8988T (cell line): ENCODE results near the gene PDE8B.

ENCODE experiments used
- DNase-seq: peaks from one replicate; pipeline ENCODE4 v3.0.0; 2011

PDE8B gene

GRCh38 chr5:77232574-77233358 lies 22.3 kb downstream of the PDE8B start:
- no peak for DNase-seq

- no peak for DNase-seq
These were observed 25.6 kb downstream of the PDE8B start for GRCh38 chr5:77235846-77236721.

GRCh38 chr5:77239126-77239741 lies 28.8 kb downstream of the PDE8B start:
- DNase-seq: no peak

GRCh38 chr5:77241444-77241843 lies 31.0 kb downstream of the PDE8B start:
- no peak for DNase-seq

- DNase-seq: no peak
These were observed 39.0 kb downstream of the PDE8B start for GRCh38 chr5:77249475-77249874.

GRCh38 chr5:77250021-77250420 lies 39.5 kb downstream of the PDE8B start:
- no peak for DNase-seq

- no peak for DNase-seq
These were observed 41.4 kb downstream of the PDE8B start for GRCh38 chr5:77251921-77252320.

GRCh38 chr5:77255617-77256016 lies 45.1 kb downstream of the PDE8B start:
- DNase-seq: no peak

- no peak for DNase-seq
These were observed 45.9 kb downstream of the PDE8B start for GRCh38 chr5:77256406-77256805.

GRCh38 chr5:77258652-77259051 lies 48.2 kb downstream of the PDE8B start:
- no peak for DNase-seq

- DNase-seq: no peak
These were observed 49.0 kb downstream of the PDE8B start for GRCh38 chr5:77259476-77259875.

- DNase-seq: no peak
These were observed 52.2 kb downstream of the PDE8B start for GRCh38 chr5:77262697-77263096.

- no peak for DNase-seq
These were observed 55.8 kb downstream of the PDE8B start for GRCh38 chr5:77266291-77266690.

- DNase-seq: no peak
These were observed 57.0 kb downstream of the PDE8B start for GRCh38 chr5:77267496-77267895.

- no peak for DNase-seq
These were observed 61.7 kb downstream of the PDE8B start for GRCh38 chr5:77272206-77272605.

GRCh38 chr5:77277759-77278158 lies 67.3 kb downstream of the PDE8B start:
- DNase-seq: no peak

- DNase-seq: no peak
These were observed 69.6 kb downstream of the PDE8B start for GRCh38 chr5:77280036-77280435.

GRCh38 chr5:77281969-77282336 lies 71.5 kb downstream of the PDE8B start:
- DNase-seq: no peak

GRCh38 chr5:77282337-77283027 lies 72.0 kb downstream of the PDE8B start:
- no peak for DNase-seq

- DNase-seq: no peak
These were observed 74.9 kb downstream of the PDE8B start for GRCh38 chr5:77285251-77285841.

GRCh38 chr5:77292026-77292757 lies 81.7 kb downstream of the PDE8B start:
- DNase-seq: no peak

GRCh38 chr5:77294185-77294584 lies 83.7 kb downstream of the PDE8B start:
- no peak for DNase-seq
